Measurements from ENCODE around the gene CFAP299.

- TF ChIP-seq EZH2 (IDR thresholded peaks at IDR 0.05; ENCODE audit: insufficient read depth, low read length): no peak
- TF ChIP-seq, protein P1, sequence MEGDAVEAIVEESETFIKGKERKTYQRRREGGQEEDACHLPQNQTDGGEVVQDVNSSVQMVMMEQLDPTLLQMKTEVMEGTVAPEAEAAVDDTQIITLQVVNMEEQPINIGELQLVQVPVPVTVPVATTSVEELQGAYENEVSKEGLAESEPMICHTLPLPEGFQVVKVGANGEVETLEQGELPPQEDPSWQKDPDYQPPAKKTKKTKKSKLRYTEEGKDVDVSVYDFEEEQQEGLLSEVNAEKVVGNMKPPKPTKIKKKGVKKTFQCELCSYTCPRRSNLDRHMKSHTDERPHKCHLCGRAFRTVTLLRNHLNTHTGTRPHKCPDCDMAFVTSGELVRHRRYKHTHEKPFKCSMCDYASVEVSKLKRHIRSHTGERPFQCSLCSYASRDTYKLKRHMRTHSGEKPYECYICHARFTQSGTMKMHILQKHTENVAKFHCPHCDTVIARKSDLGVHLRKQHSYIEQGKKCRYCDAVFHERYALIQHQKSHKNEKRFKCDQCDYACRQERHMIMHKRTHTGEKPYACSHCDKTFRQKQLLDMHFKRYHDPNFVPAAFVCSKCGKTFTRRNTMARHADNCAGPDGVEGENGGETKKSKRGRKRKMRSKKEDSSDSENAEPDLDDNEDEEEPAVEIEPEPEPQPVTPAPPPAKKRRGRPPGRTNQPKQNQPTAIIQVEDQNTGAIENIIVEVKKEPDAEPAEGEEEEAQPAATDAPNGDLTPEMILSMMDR (IDR thresholded peaks at IDR 0.05; ENCODE audit: insufficient read depth, low read depth, low read length): no peak
Observed at GRCh38 chr4:80839792-80840191, 504.3 kb downstream of the CFAP299 start.
